GM21723 (cell line): Measurements from ENCODE around the gene AK3.
"Not testable (repeated sequence)": the region's sequence is repeated elsewhere in the genome, so short reads cannot be mapped to it uniquely, and the experiment has no call there.

Experiments
- ATAC-seq: cut with Tn5 transposase; IDR thresholded peaks from one replicate; pipeline ENCODE4 v1.9.1; 2021; ENCODE audit warnings: mild to moderate bottlenecking, moderate library complexity; ENCODE audit not compliant: unreplicated experiment

Gene AK3

DNA sequence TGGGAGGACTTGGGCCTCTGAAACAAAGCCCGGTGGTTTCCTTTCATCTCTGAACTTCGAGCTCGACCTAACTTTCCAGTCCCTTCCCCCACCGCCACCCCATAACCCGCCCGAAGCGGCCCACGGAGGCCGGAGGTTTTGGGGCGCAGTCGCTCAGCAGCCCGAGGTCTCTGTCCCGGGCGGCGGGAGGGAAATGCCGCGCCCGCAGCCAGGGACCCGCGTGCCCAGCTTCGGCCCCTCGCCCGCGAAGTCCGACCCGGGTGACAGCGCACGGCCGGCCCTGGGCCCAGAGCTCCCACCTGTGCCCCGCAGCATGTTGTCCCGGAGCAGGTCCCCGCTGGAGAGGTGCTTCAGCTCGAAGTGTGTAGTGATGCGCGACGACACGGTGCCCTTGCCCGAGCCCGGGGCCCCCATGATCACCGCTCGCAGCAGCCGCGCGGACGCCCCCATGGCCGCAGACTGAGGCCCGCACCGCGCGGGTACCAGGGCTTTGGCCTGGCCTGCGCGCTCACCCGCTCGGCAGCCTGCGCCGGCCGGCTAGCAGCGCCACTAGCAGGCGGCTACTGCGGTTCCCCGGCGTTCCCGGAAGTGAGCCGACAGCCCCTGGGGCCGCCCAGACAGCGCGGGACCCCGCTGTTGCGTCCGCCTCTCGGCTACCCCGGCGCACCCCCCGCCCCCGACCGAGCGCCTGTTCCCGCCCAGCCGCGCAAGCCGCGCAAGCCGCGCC is at the start of gene AK3:
AK3 (minus strand) TSS at position 565 of the 727 bp plus-strand sequence; CDS start at position 450, 115 bp downstream.
- ATAC-seq: peak; percentile 88

DNA sequence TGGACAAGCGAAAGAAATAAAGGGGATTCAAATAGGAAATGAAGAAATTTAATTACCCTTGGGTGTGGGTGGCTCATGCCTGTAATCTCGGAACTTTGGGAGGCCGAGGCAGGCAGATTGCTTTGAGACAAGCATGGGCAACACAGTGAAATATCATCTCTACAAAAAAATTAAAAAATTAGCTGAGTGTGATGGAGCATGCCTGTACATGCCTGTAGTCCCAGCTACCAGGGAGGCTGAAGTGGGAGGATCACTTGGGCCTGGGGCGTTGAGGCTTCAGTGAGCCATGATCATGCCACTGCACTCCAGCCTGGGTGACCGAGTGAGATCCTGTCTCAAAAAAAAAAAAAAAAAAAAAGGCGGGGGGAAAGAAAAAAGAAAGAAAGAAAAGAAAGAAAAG is 47.7 kb upstream of the AK3 start:
- ATAC-seq: no peak

DNA sequence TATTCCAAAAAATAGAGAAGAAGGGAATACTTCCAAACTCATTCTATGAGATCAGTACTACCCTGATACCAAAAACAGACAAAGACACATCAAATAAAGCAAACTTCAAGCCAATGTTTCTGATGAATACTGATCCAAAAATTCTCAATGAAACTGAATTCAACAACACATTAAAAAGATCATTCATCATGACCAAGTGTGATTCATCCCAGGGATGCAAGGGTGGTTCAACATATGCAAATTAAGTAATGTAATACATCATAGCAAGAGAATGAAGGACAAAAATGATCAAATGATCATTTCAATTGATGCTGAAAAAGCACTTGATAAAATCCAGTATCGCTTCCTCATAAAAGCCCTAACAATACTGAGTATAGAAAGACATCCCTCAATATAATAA is 46.9 kb upstream of the AK3 start:
- no peak for ATAC-seq

DNA sequence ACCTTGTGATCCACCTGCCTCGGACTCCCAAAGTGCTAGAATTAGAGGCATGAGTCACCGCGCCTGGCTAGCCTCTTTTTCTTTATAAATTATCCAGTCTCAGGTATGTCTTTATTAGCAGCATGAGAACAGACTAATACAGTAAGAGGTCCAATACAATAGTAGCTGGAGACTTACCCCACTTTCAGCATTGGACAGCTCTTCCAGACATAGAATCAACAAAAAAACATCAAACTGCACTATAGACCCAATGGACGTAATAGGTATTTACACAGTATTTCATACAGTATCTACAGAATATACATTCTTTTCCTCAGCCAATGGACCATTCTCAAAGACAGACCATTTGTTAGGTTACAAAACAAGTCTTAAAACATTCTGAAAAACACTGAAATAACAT is 45.6 kb upstream of the AK3 start:
- no peak for ATAC-seq

DNA sequence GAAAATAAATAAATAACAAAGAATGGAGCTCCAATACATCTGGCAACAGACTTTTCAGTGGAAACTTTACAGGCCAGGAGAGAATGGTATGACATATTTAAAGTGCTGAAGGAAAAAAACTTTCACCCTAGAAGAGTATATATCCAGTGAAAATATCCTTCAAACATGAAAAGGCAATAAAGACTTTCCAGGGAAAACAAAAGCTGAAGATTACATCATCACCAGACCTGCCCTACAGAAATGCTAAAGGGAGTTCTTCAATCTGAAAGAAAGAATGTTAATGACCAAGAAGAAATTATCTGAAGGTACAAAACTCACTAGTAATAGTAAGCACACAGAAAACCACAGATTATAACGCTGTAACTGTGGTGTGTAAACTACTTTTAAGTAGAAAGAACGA is 43.4 kb upstream of the AK3 start:
- ATAC-seq: no peak

DNA sequence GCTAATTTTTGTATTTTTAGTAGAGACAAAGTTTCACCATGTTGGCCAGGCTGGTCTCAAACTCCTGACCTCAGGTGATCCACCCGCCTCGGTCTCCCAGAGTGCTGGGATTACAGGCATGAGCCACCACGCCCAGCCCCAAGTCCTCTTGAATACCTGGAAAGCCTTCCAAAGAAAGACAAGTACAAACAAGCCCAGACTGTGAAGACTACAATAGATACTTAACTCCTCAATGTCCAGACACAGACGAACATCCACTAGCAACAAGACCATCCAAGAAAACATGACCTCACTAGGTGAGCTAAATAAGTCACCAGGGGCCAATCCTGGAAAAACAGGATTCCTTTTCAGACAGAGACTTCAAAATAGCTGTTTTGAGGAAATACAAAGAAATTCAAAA is 42.2 kb upstream of the AK3 start:
- ATAC-seq: not testable (repeated sequence)

DNA sequence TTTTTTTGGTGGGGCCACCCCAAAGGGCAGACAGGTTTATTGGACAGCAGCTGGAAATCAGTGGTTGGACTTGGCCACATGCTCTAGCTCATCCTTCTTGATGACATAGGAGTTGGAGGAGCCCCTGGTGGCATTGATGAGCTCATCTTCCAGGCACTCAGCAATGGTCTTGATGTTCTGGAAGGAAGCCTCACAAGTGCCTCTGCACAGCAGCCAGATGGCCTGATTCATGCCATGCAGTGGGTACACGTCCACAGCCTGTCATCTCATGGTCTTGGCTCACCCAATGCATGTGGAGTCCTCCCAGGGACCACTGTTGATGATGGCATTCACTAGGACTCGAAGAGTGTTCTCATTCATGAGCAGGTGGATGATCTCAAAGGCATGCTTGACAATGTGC is 40.4 kb upstream of the AK3 start:
- no peak for ATAC-seq

DNA sequence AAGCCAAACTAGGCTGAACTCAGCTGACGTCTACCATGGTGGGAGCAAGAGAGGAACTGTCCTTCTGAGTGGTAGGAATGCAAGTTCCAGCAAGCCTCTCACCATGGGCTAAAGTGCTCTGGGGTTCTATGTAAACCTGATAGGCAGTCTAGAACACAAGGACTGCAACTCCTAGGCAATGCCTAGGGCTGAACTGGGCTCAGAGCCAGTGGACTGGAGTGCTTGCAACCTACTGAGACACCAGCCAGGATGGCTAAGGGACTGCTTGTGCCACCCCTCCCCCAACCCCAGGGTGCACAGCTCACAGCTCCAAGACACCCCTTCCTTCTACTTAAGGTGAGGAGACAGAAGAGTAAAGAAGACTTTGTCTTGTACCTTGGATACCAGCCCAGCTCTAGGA is 39.6 kb upstream of the AK3 start:
- ATAC-seq: no peak

DNA sequence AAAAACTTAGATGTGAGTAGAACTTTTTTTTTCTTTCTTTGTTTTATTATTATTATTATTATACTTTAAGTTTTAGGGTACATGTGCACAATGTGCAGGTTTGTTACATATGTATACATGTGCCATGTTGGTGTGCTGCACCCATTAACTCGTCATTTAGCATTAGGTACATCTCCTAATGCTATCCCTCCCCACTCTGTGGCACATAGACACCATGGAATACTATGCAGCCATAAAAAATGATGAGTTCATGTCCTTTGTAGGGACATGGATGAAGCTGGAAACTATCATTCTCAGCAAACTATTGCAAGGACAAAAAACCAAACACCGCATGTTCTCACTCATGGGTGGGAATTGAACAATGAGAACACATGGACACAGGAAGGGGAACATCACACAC is 34.0 kb upstream of the AK3 start:
- ATAC-seq: not testable (repeated sequence)

DNA sequence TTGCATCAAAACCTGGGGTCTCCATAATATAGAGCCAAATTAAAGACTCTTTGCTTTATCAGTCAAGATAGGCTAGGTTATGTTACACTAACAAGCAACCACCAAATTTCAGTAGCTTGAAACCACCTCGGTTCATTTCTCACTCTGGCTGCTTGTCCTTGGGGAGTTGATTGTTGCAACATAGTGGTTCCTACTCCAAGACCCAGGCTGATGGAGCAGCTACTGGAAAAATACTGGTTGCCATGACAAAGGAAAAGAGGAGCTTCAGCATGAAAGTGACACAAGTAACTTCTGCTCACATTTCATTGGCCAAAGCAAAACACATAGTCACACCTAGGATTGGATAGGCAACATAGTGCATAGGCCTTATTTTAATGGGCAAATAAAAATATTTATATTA is 33.2 kb upstream of the AK3 start:
- ATAC-seq: no peak

DNA sequence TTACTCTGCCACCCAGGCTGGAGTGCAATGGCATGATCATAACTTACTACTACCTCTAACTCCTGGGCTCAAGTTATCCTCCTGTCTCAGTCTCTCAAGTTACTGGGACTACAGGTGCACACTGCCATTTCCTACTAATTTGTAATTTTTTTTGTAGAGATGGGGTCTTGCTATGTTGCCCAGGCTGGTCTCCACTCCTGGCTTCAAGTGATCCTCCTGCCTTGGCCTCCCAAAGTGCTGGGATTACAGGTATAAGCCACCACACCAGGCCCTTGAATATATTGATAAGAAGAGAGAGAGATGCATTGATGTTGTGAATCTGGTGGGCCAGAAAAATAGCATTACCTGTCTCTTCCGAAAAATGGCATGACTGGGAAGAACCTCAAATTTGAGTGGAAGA is 30.8 kb upstream of the AK3 start:
- no peak for ATAC-seq

DNA sequence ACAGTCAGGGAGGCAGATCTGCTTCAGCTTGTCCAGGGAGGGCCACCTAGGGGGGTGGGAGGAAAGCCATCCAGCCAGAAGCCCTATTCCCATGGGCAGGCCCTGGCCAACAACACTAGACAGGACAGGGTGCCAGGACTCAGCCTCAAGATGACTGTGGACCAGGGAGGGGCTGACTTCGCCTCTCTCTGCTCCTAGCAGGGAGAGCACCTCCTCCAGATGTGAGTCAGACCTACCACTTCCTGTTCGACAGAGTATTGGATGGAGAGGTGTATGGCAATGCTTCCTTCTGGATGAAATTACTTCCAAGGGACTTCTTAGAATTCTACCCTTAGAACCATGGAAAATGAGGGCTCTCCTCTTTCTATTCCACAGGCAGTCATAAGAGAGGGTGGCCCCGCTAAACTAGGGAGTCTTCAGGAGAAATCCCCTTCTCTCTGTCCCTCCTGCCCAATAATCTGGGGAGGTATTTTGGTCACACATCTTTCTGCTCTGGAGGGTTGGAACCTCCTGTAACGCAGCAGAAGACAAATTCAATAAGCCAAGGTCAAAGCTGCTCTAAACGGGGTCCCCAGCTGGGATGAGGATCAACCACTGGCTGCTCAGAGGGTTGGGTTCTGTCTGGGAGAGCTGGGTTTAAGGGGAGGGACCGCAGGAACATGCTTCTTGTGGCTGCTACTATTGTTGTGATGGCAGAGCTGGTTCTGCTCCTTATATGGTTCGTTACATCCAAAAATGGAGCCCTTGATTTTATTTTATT is 28.5 kb upstream of the AK3 start:
- no peak for ATAC-seq

DNA sequence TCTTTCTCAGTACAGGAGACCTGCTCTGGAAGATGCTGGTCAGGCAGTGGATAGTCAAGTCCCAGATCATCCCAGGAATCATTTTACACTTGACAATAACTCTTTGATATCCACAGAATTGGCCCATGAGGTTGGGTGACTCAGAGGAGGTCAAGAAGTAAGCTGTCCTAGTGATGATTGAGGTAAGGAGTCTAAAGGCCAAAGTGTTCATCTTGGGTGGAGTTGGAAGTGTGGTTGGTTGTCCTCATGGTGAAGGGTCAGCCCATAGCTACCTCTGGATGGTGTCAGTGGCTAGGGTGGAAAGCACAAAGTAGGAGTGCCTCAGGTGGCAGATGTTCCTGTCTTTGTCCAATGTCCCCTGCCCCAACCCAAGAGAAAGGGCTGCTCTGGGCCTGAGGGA is 27.7 kb upstream of the AK3 start:
- no peak for ATAC-seq

DNA sequence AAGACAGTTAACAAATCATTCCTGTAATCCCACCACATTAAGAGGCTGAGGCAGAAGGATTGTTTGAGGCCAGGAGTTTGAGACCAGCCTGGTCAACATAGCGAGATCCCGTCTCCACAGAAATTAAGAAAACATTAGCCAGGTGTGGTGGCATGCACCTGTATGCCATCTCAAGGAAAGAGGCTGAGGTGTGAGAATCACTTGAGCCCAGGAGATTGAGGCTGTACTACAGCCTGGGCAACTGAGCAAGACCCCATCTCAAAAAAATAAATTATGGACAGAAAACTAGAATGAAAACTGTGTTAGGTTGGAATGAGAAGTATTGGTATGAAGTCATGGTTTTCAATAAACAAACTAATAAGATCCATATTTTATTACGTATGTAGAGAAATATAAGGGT is 23.0 kb upstream of the AK3 start:
- no peak for ATAC-seq

DNA sequence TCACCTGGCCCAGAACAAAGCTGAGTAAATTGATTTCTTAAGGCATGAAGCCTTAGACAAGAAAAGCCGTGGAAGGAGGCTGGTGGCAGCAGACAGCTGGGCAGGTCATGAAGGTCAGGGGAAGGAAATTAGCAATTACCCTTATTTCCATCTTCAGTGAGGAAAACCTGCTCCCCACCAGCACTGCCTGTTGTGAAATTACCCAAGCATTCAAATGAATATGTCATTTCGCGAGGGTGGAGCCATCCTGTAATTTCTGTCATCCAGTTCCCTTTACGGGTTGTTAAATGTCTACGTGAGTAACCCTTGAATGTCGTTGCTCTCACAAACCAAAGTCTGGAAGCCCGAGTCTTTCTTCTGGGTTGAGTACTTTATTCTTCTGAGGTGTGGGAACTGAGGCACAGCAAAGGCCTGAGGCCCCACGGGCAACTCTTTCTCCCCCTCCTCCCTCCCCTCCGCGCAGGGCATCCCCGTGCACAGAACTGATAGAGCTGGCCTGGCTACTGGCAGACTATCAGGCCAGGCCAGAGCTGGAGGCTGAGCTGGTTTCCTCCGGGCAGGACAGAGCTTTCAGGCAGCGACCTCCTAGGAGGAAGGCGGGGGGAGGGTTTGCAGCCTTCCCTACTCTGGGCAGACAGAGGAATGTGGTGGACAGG is 22.0 kb upstream of the AK3 start:
- ATAC-seq: peak; percentile 17

DNA sequence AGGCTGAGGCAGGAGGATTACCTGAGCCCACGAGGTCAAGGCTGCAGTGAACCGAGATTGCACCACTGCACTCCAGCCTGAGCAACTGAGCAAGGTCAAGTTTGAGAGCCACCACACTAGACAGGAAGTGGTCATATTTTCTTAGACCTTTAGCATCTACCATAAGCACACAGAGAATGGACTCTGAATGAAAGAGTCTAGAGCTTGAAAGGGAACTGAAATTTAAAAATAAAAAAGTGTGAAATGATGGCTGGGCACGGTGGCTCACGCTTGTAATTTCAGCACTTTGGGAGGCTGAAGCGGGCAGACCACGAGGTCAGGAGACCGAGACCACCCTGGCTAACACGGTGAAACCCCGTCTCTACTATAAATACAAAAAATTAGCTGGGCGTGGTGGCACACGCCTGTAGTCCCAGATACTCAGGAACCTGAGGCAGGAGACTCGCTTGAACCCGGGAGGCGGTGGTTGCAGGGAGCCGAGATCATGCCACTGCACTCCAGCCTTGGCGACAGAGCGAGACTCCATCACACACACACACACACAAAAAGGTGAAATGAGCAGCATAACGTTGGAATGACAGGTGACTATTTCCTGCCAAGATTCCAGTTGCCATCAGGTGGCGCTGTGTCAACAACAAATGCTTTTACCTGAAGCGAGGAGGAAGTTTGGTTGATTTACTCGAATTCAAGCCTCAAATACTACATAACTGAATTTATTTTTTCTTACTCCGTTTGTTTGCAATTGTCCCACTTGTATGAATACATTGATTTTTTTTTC is 21.3 kb upstream of the AK3 start:
- ATAC-seq: peak; percentile 79

DNA sequence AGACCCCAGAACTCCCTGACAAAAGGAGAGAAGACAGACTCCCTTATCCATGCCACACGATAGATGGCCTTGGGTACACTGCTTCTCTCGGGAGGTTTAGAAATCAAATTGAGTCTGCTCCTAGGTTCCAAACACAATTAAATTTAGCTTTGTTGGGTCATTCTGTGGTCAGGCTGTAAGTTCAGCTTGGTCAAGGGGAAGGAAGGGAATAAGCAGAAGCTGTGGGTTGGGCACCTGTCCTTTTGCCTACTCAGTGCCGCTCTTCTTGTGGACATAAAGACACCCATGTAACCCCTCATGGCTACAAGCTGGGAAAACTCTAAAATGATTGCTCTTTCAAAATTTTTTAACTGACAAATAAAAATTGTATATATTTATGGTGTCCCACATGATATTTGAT is 19.1 kb upstream of the AK3 start:
- ATAC-seq: no peak

DNA sequence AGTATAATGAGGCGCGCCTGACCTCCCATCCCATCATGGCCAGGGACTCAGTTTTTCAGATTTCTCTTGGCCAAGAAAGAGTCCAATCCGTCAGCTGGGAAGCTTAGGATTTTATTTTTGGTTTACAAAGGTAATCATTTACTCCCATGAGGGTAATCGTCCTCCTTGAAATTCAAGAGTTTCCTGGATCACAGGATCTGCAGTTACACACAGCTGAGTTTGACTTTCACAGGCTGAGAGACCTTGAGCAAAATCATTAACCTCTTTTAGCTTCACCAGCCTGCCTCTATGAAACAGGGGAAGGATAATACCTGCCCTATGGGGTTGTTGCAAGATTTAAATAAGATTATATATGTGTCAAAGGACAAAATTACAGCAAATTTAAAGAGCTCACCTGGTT is 15.4 kb upstream of the AK3 start:
- no peak for ATAC-seq

DNA sequence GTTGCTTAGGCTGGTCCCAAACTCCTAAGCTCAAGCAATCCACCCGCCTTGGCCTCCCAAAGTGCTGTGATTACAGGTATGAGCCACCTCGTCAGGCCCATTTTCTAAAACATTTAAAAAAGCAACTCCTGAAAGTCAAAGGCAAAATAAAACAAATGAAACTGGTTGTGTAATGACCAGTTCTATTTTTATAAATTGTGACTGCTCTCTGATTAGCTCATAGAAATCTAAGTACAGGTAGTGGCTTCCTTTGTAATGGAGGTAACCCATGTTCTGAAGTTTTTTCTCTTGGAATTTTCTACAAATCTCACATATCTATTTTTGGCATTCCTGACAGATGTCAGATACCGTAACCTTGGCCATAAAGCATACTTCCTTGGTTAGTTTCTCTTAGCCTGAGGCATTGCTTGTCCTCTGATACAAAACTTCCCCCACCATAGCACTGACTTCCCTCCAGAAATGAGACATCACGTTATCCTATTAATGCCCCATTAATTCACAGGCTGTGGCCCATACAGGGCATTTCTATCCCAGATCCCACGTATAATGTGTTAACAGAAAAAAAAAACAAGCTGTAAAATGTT is 14.1 kb upstream of the AK3 start:
- ATAC-seq: no peak

DNA sequence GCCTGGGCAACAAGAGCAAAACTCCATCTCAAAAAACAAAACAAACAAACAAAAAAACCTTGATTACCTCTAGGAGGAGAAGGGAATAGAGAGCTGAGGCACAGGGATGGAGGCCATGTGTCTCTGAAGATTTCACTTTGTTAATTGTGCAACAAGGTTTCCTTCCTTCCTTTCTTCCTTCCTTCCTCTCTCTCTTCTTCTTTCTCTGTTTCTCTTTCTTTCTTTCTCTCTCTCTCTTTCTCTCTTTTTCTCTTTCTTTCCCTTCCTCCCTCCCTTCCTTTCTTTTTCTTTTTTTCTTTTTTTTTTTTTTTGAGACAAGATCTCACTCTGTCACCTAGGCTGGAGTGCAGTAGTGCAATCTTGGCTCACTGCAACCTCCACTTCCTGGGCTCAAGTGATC is 13.5 kb upstream of the AK3 start:
- ATAC-seq: not testable (repeated sequence)
